GM12801 (cell line): ENCODE results near the gene FLVCR2.

Experiments used
- TF ChIP-seq, protein P1 (sequence below): IDR thresholded peaks from one replicate; pipeline ENCODE4 v1.5.1; 2011; ENCODE audit warnings: control low read depth; ENCODE audit not compliant: insufficient read length; ENCODE audit errors: extremely low read depth

Gene FLVCR2

DNA sequence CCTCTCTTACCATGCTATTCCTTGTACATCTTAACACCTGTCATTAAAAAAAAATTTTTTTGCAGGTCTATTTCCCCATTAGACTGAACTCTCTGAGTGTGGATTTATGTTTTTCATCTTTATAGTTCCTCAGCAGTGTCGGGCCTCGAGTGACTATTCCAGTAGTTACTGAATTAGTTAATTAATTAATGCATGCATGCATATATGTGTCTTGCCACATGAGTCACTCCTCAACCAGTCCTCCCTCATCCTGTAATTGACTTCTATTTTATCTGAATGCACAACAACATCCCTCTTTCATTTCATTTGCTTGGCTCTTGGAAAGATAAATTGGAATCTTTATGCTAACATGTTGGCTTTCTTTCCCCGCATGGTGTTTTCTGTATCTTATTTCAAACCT is 46.6 kb downstream of the FLVCR2 start:
- TF ChIP-seq, protein P1, sequence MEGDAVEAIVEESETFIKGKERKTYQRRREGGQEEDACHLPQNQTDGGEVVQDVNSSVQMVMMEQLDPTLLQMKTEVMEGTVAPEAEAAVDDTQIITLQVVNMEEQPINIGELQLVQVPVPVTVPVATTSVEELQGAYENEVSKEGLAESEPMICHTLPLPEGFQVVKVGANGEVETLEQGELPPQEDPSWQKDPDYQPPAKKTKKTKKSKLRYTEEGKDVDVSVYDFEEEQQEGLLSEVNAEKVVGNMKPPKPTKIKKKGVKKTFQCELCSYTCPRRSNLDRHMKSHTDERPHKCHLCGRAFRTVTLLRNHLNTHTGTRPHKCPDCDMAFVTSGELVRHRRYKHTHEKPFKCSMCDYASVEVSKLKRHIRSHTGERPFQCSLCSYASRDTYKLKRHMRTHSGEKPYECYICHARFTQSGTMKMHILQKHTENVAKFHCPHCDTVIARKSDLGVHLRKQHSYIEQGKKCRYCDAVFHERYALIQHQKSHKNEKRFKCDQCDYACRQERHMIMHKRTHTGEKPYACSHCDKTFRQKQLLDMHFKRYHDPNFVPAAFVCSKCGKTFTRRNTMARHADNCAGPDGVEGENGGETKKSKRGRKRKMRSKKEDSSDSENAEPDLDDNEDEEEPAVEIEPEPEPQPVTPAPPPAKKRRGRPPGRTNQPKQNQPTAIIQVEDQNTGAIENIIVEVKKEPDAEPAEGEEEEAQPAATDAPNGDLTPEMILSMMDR = no peak

DNA sequence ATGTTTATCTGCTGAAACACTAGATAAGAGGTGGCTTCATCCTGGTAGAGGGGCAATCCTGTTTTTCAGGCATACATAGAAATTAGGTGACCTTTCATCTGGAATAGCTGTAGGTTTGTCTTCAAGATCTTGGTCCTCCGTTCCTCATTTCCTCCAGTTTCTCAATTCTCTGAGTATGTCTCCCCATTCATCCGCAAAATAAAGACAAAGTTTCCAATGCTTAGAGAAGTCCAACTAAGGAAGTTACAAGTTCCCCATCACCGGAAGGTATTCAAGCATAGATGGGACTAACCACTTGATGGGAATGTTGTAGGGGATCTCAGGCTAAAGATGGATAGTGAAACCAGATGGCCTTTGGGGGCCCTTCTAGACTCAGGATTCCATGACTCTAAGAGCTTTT is 48.0 kb downstream of the FLVCR2 start:
- TF ChIP-seq, protein P1 = no peak

DNA sequence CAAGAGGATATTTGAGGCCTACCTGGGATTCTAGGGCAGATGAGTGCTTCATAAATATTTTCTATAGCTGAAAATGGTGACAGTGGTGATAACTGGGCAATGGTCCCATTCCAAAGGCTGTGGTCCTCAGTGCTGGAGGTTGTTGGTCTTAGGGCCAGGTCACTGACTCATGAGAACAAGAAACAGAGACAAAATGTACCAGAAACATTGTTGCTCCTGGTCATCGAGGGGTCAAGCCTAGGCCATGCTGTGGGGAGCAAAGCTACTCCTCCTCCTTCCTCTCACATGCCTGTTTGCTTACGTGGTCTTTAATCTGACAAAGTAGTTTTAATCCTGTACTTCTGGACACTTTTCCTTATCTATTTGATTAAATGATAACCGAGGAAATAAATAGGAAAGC is 48.4 kb downstream of the FLVCR2 start:
- TF ChIP-seq, protein P1 = no peak

DNA sequence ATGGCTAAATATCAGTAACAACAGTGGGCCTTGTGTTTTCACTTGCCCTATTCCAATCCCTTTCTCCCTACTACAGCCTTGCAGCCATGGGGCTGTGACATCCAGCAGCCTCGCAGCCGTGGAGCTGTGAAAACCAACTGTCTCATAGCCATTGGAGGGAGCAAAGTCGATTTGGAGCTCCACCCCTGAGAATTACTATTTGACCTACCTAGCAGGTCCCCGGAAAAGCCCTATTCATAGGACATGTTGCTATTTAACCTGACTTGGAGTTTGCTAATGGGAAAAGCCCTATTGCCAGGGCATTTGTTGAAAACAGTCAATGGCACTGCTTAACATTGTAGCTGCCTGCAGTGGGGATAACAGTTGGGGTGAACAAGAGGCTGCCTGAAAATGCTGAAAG is 49.0 kb downstream of the FLVCR2 start:
- TF ChIP-seq, protein P1 = no peak

DNA sequence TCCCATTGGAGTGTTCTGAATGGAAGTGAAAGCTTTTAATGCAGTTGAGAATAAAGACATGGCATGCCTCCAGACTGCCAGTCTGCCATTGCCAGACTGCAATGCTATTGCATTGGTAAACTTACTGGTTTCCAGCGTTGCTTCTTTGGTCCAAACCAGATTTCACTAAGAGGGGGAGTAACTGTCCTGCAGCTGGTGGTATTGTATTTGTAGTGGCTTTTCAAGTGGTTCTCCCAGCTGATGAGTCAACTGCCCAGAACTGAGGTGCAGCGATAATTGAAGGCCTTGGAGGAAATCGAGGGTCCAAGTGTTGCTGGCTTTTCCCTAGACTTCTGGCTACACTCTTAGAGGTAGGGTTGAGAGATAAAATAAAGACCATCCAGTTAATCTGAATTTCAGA is 50.4 kb downstream of the FLVCR2 start:
- TF ChIP-seq, protein P1 = no peak

DNA sequence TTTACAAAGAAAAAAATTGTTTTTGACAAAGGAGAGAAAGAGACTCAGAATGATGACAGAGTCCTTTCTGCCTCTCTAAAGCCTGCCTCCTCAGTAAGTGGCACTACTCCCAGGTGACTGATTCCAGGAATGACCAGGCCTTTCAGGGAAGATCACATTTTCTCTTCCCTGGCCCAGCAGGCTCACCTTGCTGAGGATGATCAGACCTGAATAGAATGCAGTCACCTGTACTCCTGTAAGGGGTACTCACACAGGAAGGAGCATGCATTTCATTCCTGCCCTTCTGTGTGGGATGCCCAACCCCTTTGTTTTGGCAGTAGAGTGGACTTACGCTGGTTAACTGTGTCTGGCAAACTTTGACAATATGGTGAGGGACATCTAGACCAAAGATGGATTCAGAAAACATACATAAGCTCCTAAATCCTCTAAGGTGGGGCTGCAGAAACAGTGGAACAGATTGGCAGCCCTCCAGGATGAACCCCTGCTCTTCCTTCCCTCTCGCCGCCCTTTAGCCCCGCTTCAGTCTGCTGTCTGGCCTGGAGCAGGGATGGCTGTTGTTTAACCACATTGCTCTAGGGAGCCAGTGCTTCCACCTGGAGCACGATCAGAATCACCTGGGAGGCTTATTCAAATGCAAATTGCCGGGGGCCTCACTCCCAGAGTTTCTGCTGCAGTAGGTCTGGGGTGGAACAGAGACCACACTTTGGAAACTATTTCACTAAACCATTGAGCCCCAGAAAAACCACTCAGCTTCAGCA is 52.5 kb downstream of the FLVCR2 start:
- TF ChIP-seq, protein P1 = no peak

DNA sequence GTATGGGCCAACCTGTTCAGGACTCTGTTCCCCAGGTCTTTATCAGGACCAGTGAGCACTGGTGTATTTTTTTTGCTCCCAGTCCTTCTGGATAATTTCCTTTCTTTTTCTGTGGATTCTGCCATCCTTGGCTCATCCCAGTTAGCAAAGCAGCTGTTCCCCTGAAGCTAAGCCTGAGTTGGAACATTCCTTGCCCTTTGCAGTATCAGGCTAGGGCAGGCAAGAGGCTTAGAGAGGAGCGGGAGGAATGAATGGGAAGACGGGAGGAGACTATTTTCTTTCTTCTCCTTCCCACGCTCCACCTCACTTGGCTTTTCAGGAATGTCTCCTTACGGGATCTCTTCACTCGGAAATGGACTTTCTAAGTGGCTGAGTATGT is 53.0 kb downstream of the FLVCR2 start:
- TF ChIP-seq, protein P1 = no peak
